ENCODE data around the gene FMO1.

FMO1 gene

DNA sequence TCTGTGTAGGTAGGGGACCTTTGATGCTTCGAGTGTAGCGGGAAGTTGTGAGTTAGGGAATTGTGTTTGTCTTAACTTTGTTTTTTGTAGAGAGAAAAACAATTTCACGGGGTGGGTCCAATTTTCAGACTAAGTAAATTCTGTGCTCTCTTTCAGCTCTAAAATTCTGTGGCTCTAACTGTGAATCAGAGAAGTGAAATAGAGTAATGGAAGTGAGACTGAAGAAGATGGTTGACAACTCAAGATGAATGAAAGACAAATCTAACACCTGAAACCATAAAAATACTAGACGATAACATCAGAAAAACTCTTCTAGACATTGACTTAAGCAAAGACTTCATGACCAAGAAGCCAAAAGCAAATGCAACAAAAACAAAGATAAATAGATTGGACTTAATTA, 4.4 kb upstream of the FMO1 start:
- no peak for DNase-seq

DNA sequence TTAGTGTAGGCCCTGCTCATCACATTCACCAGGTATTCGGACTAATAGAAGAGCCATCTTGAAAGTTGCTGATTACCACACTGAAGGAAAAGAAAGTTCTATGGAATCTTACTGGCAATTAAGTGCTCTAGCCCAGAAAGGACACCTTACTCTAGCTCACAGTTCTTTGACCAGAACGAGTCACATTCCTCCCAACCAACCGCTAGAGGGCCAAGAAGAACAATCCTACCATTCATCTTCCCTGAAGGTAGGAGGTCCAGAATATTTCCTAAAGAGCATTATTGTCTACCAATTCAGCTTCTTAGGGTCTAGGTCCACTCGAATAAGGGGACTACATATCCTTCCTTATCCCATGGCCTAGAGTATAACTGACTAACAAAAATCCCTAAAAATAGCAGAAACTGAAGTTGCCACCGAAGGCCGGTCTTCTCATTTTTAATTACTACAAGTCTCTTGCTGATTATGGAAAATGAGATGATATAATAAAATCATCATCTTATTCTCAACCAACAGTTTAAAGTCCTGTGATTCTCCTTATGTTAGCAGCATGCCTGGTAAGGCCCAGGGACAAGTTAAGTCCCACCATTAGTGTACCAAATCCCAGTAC, 2.7 kb upstream of the FMO1 start:
- peak; percentile 21 to 36 for DNase-seq

DNA sequence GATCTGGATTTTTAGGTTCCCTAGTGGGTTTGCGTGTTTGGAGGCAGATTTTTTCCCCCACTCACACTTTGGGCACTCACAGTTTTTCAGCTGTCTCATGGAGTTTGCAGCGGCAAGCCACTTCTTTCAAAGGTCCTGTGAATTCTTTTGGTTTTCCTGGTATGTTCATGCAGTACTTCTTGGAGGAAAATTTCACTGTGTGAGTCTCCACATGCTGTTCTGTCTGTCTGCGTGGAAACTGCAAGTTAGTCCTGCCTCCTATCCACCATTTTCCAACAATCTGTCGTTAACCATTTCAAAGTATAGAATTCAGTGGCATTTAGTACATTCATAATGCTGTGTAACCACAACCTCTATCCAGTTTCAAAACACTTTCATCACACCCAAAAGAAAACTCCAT, 793 bp upstream of the FMO1 start:
- no peak for DNase-seq

DNA sequence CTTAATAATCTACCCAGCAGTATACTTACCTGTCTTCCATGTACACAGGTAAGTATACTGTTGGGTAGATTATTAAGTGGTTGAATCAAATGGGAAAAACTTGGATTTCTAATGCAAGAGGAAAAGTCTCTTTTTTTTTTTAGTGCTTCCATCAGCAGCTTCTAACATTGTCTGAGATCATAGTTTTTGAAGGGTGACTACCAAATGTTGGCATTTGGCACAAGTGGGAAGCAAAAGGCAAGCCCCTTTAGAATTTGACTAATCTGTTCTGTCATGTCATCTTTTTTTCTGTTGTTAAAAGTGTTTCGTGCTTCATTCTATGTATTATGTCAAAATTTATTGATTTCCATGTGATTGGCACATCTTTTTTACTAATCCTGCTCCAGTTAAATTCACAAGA, 547 bp downstream of the FMO1 start:
- no peak for DNase-seq

DNA sequence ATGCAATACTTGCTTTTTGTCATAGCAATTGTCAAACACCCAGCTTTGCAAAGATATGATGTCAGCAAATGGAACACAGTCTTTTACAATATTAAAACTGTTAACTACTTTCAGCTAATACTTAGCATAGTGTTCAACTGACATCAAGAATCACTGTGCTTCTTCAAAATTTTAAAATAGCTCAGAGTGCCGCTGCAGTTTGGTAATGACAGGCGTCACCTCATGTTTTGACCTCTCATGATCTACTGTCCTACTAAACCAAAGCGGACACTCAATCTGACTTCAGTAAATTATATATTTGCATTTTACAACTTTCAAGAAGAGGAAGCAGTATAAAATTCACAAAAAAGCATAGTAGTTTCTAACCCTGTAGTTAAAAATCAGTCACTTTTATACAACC, 2.0 kb downstream of the FMO1 start:
- DNase-seq, result no peak

DNA sequence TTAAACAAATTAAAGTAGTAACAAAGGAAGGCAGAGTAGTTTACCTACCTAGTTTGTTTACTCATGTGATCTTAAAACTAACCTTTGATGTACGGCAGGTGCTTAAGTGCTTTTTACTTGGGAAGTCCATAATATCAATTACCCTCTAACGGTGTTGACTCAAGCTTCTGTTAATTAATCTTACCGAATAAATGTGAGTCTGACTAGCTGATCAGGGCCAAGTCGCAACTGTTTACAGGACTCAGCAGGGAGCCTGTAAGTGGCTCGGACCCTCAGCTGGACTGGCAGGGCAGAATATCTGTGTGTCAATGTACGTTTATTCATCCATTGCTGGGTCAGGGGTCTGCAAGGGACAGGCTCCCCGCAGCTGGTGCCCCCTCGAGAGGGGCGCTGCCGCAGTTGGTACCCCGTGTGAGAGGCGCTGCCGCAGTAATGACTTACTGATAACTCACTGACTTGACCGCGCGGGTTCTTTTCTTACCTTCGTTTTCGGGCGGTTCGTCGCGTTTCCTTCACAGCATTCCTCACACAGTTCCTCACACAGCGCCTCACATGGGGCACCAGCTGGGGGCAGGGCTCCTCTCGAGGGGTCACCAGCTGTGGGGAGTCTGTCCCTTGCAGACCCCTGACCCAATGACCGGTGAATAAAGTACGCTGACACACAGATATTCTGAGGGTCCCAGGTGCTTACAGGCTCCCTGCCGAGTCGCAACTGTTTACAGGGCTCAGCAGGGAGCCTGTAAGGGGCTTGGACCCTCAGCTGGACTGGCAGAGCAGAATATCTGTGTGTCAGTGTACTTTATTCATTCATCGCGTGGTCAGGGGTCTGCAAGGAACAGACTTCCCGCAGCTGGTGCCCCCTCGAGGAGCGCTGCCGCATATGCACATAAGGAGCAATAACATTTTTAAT, 3.0 kb downstream of the FMO1 start:
- DNase-seq, result peak; percentile 6 to 24

DNA sequence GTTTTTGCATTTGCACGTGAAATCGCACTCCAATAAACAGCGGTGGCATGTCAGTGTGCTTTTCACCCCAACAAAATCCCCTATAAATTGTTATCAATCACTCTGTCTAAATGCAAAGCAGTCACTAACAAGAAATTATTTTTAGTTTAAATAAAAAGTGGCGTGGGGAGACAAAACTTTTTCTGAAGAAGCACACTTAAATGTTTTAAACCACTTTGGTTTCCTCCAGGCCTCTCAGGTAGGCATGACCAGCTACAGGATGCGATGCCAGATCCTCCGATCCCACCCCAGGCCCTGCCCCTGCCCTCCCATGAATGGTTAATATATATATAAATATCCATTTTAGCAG, 3.6 kb downstream of the FMO1 start:
- DNase-seq, result no peak

DNA sequence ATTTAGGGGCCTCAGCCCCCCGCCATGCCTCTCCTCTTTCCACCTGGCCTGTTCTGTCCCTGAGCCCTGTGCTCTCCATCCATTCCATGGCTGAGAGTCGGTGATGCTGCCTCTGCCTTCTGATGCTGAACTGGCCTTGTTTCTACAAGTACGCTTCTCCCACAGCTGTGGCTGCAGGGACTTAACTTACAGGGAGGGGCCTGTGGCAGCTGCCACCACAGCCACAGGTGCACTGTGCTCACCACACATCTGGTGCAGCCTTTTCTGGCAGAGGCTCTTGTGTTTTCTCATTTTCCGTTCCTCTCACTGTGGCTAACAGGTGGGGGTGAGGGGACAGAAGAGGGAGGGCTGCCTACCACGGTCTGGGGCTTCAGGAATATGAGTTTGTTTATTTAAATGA, 4.2 kb downstream of the FMO1 start:
- DNase-seq, result peak in 1 of 2 donors; percentile 44

DNA sequence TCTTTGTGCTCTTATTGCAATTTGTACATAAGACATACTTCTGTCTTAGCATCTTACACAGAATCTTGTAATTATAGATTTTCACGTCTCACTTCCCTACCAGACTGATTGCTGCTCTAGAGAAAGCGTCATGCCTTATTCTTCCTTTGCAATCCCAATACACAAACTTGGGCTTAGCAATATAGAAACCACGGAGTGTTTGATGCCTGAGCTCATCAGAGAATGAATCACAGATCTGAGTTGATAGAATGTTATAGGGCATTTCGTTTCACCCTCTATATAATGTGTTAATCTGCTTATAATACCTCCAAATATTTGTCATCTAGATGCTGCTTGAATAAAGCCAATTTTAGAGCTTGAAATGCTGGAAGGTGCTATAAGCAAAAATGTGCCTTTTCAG, 6.6 kb downstream of the FMO1 start:
- no peak for DNase-seq

DNA sequence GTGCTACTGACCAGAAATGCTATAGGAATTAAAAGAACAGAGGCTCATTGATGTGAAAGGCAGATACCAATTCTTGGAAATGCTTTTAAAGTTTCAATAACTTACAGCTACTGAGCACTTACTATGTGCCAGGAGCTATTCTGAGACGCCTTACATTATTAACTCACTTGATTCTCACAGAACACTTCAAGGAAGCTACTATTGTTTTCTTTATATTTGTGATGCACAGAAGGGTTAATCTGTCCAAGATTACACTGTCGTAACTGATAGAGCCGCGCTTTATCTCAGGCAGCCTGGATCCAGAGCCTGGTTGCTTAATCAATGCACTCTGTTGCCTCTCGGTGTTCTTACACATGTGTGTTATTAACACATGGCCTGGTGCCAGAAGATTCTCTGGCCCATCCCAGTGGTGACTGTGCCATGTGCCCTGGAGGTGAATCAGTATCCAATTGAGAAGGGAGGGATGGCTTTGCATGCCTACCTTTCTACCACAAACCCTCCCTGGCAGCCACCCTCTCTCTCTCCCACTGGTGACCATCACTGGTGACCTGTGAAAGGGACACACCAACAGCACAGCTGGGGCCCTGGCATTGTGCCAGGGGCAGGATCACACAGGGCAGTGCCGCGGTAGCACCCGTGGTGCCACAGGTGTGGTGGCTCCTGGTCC, 8.8 kb downstream of the FMO1 start:
- DNase-seq, result no peak

DNA sequence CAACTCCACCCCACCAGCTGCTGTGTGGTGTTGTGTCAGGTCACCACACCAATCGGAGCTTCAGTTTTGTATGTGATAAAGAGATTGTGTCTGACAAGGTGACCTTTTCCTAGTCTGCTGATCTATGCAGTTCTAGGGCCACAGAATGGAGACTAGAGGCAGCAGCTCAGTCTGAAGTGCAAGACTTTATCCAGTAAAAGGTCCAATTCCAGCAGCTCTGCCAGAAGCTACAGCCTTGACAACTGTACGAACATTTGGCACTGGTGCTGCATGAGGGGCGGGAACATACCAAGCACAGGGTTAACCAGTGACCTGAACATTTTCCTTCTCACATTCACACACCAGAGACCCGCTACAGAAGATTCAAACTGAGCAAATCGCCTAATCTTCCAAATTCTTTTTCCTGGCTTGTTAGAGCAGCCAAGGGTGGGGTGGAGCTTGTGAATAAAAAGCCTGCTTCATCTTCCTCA, 9.3 kb downstream of the FMO1 start:
- DNase-seq, result no peak

DNA sequence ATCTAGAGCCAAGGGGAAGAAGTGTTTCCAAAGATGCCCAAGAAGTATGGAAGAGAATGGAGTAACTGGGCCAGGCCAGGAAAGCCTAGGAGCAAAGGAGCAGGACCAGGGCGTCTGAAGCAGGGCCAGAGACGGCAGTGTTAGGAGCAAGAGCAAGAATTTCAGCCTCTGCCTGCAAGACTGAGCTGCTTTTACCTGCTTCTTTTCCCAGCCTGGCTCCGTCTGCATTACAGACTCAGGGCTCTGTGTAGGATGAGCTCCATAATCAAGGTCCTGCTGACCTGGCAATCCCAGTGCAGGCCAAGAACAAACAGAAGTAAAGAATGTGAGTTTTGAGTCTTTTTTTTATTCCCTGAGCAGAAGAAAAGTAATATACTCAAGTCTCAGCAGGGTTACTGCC, 10.1 kb downstream of the FMO1 start:
- no peak for DNase-seq

DNA sequence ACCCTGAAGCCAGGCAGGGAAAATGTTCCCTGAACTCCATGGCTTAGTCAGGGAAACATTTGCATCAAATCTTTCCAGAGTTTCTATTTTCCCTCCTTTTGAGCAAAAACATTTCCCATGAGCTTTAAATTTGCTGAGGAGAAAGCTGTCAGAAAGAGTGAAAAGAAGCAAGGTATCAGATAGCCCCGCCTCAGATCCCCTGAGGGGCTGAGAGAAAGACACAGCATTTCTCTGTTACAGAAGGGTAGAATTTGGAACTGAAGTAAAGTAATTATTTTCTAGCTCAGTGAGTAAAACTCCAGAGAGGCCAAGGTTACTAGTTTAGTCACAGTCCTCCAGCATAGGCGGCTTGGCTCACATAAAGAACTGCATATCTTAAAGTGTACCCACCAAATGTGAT, 10.6 kb downstream of the FMO1 start:
- DNase-seq, result no peak

DNA sequence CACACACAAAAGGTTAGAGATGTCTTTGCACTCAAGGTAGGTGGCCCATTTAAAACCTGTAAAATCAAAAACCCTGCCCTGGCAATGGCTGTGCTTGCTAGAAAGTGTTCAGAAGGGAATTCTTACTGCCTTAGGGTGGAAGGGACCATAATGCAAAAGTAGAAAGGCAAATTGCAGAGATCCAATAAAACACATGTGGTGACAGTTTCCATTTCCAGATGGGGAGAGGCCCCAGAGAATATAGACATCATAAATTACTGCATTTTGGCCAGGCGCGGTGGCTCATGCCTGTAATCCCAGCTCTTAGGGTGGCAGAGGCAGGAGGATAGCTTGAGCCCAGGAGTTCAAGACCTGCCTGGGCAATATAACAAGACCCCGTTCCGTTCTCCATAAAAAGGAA, 13.0 kb downstream of the FMO1 start:
- DNase-seq, result no peak

DNA sequence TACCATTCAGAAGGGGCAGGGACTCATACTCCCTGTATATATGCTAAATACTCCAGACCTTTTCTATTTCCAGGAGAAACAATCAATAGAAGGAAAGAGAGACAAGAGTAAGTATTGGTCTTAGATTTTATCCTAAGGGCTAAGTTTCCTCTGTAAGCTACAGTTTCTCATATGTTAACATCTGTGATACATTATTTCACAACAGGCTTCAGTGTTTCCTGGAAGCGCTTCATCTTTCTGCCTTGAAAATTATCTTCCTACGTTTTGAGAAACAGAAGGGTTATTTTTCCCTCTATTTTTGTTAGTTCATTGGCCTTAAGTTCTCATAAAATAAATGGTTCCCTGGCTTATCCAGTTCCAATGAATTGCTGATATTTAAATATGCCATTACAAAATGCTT, 15.6 kb downstream of the FMO1 start:
- DNase-seq, result no peak

DNA sequence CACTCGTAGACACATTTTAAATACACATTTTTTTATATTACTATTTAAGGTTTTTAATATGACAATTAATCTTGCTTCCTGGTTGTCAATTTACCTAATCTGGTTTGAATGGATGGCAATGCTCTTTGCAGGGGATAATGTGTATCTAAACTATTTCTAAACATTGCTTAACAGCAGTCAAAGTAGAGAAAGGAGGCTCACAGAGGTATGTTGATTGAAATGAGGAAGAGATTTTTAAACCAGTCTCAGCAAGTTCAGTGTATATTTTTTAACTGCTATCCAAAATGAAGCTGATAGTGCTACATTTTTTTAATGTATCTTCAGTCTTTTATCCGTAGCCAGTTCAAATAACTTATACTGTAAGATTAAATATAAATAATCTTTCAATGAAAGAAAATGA, 17.4 kb downstream of the FMO1 start:
- no peak for DNase-seq

DNA sequence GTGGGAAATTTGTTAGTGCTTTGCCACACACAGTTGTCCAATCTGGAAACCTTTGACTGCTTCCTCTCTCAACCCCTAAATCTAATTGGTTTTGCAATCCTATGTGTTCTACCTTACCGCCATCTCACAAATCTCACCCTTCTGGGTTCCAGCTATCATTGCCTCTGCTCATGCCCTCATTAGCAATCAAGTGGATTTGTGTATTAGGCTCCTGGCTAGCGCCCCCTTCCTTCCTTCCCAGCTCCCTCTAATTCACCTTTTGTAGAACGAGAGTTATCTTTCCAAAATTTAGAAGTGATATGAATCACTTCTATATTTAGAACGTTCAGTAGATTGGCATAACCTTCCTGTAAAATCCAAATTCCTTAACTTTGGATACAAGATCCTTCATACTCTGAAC, 18.6 kb downstream of the FMO1 start:
- no peak for DNase-seq

DNA sequence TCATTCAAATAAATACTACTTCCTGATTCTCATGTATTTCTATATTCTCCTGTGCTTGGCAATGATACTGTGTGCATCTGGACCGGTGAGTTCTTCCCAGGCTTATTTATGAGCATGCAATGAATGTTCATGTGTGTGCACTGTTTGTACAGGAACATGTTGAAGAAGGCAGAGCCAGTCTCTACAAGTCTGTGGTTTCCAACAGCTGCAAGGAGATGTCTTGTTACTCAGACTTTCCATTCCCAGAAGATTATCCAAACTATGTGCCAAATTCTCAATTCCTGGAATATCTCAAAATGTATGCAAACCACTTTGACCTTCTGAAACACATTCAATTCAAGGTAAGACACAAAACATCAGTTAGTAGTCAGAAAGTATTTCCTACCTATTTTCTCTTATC, 19.1 kb downstream of the FMO1 start:
- no peak for DNase-seq

DNA sequence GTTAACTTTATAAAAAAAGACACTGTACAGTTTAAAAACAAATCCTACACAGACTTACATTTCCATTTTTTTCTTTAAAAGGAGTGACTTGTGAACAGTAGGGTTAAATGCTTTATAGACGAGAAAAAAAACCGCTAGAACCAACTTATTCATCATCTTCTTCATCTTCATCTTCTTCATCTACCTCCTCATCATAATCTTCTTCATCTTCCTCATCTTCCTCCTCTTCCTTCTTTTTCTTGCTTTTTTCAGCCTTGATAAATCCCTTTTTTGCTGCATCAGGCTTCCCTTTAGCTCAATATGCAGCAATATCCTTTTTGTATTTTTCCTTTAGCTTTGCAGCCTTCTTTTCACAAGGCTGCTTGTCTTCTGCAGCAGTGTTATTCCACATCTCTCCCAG, 22.5 kb downstream of the FMO1 start:
- no peak for DNase-seq

DNA sequence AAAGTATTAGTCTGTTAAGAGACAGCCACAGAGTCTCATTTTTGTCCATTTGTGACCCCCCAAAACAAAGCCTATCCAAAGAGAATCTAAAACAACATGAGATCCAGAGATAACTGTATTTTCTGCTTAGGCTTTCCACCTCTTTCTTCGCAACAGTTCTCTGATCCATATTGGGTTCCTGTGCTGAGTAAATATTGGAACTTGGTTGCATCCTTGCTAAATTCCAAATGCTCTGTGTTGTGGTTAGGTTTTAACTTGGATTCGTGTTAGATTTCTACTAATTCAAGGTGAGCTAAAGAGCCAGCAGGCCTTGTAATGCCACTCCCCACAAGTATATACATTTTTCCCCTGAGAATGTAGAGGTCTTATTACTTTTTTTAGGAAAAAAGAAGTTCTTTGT, 29.2 kb downstream of the FMO1 start:
- DNase-seq, result no peak

DNA sequence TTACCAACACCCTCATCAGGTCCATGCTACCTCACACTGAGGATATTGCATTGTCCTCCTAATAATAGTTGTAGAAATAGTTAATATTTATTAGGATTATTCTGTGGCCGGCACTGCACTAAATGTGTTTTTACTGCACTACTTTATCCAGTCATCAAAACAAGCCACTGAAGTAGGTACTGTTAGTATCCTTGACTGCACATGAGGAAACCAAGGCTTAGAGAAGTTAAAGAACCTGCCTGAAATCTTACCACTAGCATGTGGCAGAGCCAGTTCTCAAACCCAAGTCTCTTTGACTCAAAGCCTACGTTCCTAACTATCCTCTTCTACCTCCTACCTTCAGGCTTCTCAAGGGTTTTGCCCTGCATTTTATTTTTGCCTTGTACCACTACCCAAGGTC, 30.9 kb downstream of the FMO1 start:
- DNase-seq, result no peak

DNA sequence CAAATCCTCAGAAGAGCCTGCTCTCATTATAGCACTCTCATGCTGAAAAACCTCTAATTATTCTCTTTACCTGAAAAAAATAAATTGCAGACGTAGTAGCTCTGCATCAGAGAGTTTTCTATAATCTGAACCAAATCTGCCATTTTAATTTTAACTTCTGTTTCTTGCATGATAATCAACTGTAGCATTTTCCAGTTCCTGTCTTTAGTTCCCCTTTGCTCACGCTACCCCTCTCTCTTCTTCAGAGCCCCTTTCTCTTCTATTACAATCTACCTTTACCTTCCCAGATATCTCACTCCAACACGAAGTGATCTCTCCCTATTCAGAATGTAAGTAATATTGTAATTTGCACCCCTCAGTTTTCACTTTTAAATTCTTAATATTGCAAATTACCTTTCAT, 31.4 kb downstream of the FMO1 start:
- DNase-seq, result no peak

DNA sequence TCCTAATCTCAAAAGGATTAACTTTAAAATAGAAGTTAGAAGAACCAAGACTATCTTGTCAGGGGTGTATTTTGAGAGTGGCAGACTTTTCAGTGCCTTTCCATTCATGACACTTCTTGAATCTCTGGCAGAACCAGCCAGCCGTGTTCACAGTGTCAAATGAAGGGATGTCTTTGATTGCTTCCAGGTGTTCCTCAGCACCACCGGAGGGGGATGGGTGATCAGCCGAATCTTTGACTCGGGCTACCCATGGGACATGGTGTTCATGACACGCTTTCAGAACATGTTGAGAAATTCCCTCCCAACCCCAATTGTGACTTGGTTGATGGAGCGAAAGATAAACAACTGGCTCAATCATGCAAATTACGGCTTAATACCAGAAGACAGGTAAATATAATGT, 32.3 kb downstream of the FMO1 start:
- no peak for DNase-seq

DNA sequence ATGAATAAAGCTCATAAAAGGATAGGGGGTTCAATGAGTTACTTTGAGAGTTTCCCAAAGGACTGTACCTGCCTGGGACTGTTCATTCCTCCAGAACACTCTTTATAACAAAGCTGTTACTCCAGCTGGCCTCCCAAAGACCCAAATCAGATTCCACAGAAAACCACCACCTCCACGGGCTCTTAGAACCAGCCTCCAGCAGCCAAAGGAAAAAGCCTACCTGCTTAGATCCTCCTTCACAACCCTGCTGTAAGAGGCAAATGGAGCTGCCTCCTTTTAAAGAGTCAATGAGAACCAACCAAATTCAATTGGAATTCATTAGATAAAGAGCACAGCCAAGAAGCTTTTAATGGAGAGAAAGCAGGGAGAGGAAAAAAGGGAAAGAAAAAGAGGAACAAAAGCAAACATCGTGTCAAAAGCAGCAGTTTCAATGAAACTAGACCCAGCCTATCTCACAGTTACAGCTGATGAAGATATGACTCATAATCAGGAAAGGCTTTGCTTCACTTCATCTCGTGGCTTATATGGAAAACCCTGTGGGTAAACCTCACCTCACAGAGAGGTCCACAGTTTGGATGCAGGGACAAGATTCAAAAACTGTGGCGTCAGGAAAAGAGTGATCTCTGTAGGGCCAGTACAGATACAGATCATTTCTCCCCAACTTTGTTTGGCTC, 37.9 kb downstream of the FMO1 start:
- DNase-seq, result no peak

All from CD4-positive, alpha-beta T cell treated with Interleukin-4 for 1 hour (primary cell).